Measurements from ENCODE around the gene VWA2.

GRCh38 chr10:114316744-114317143 lies 77.7 kb downstream of the VWA2 start:
- TF ChIP-seq BHLHE40 (IDR thresholded peaks at IDR 0.05; ENCODE audit: borderline replicate concordance) (no peak), FOXM1 (IDR thresholded peaks at IDR 0.05; ENCODE audit: borderline replicate concordance) (no peak), FOXK2 (IDR thresholded peaks at IDR 0.05) (no peak)

Data from HEK293T (cell line).